OCI-LY1 (cell line): ENCODE data around the gene SUGCT.
"Not testable (repeated sequence)": the region's sequence is repeated elsewhere in the genome, so short reads cannot be mapped to it uniquely, and the experiment has no call there.

Experiments
- H2AFZ ChIP-seq: fragments of 200-600 bp; sonication (generic), shearing (Covaris generic); 2 replicates; pipeline ENCODE4 v1.6.0; 2014; ENCODE audit warnings: antibody characterized with exemption, mild to moderate bottlenecking, low read length
- H3F3A ChIP-seq: fragments of 200-600 bp; sonication (generic), shearing (Covaris generic); 2 replicates; pipeline ENCODE4 v1.6.0; 2014; ENCODE audit warnings: mild to moderate bottlenecking, antibody characterized with exemption, low read length, moderate library complexity; ENCODE audit not compliant: insufficient read depth
- H3K27ac ChIP-seq: fragments of 200-600 bp; sonication (generic); 2 replicates; pipeline ENCODE4 v1.5.1; 2014; ENCODE audit warnings: low read length, mixed run types, mild to moderate bottlenecking, low read depth; ENCODE audit not compliant: poor library complexity, severe bottlenecking
- H3K27me3 ChIP-seq: fragments of 200-600 bp; sonication (generic); 2 replicates; pipeline ENCODE4 v1.6.0; 2014; ENCODE audit warnings: antibody characterized with exemption, mild to moderate bottlenecking, low read length, moderate library complexity; ENCODE audit not compliant: insufficient read depth
- H3K36me3 ChIP-seq: fragments of 200-600 bp; sonication (generic); 2 replicates; pipeline ENCODE4 v1.6.1; 2014; ENCODE audit warnings: mild to moderate bottlenecking, antibody characterized with exemption, low read length, moderate library complexity, mixed read lengths; ENCODE audit not compliant: insufficient read depth
- H3K4me1 ChIP-seq: fragments of 200-600 bp; sonication (generic); 2 replicates; pipeline ENCODE4 v1.5.1; 2014; ENCODE audit warnings: mild to moderate bottlenecking, low read length, moderate library complexity; ENCODE audit not compliant: insufficient read depth, severe bottlenecking
- H3K4me2 ChIP-seq: fragments of 200-600 bp; sonication (generic), shearing (Covaris generic); 2 replicates; pipeline ENCODE4 v1.6.1; 2014; ENCODE audit warnings: low read length
- H3K4me3 ChIP-seq: fragments of 200-600 bp; sonication (generic); 2 replicates; pipeline ENCODE4 v1.5.1; 2014; ENCODE audit warnings: low read length, low read depth, mild to moderate bottlenecking, mixed read lengths; ENCODE audit not compliant: poor library complexity, severe bottlenecking
- H3K79me2 ChIP-seq: fragments of 200-600 bp; shearing (Covaris generic); 2 replicates; pipeline ENCODE4 v1.6.1; 2016; ENCODE audit warnings: mixed run types, low read length, mixed read lengths; ENCODE audit not compliant: insufficient read depth
- H3K9ac ChIP-seq: fragments of 200-600 bp; sonication (generic), shearing (Covaris generic); 2 replicates; pipeline ENCODE4 v1.6.1; 2014; ENCODE audit warnings: mild to moderate bottlenecking, low read length, mixed read lengths
- H3K9me2 ChIP-seq: fragments of 200-600 bp; sonication (generic), shearing (Covaris generic); 2 replicates; pipeline ENCODE4 v1.6.1; 2014; ENCODE audit warnings: low read depth, mild to moderate bottlenecking, low read length, mixed read lengths
- H3K9me3 ChIP-seq: fragments of 200-600 bp; shearing (Covaris generic); 2 replicates; pipeline ENCODE4 v1.6.1; 2014; ENCODE audit warnings: low read length, mixed read lengths
- H4K20me1 ChIP-seq: fragments of 200-600 bp; sonication (generic), shearing (Covaris generic); 2 replicates; pipeline ENCODE4 v1.6.0; 2016; ENCODE audit warnings: mild to moderate bottlenecking, low read length; ENCODE audit not compliant: insufficient read depth
- EZH2 ChIP-seq: fragments of 200-600 bp; sonication (generic), shearing (Covaris generic); IDR thresholded peaks from 2 replicates; pipeline ENCODE4 v1.8.0; 2017; ENCODE audit warnings: borderline replicate concordance, mixed run types, mild to moderate bottlenecking, antibody characterized with exemption, low read length, moderate library complexity, mixed read lengths
- TF ChIP-seq, protein P1 (sequence below): fragments of 200-600 bp; sonication (generic), shearing (Covaris generic); IDR thresholded peaks from 2 replicates; pipeline ENCODE4 v1.5.1; 2017; ENCODE audit warnings: mild to moderate bottlenecking, antibody characterized with exemption, low read length, moderate library complexity, mixed read lengths

The SUGCT gene

DNA sequence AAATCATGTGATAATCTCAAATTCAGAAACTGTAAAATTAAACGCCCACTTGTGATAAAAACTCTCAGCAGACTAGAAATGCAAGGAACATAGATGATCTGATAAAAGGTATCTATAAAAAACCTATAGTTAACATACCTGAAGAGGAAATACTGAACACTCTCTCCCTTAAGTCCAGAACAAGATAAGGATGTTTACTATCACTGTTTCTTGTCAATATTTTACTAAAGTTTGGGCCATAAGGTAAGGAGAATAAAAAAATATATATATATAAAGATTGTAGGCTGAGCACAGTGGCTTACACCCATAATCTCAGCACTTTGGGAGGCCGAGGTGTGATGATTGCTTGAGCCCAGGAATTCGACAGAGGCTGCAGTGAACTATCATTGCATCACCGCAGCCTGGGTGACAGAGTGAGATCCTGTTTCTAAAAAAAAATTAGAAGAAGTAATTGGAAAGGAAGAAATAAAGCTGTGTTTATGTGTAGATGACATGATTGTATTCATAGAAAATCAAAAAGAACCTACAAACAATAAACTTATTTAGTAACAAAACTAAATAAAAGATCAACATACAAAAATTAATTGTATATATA, 28.8 kb upstream of the SUGCT start:
- Histone ChIP-seq H3K27ac (no peak overlapping the region), H3K4me2 (no peak overlapping the region), H3K4me1 (no peaks in the 10 kb centered on the region), H3K9ac (no peak overlapping the region), H3K4me3 (no peak overlapping the region), H3K79me2 (no peaks in the 10 kb centered on the region), H2AFZ (no peak overlapping the region), H4K20me1 (no peaks in the 10 kb centered on the region), H3K36me3 (no peaks in the 10 kb centered on the region), H3K9me3 (no peaks in the 10 kb centered on the region), H3K27me3 (no peaks in the 10 kb centered on the region), H3F3A (no peaks in the 10 kb centered on the region), H3K9me2 (no peaks in the 10 kb centered on the region)
- TF ChIP-seq EZH2: no peak
- TF ChIP-seq, protein P1, sequence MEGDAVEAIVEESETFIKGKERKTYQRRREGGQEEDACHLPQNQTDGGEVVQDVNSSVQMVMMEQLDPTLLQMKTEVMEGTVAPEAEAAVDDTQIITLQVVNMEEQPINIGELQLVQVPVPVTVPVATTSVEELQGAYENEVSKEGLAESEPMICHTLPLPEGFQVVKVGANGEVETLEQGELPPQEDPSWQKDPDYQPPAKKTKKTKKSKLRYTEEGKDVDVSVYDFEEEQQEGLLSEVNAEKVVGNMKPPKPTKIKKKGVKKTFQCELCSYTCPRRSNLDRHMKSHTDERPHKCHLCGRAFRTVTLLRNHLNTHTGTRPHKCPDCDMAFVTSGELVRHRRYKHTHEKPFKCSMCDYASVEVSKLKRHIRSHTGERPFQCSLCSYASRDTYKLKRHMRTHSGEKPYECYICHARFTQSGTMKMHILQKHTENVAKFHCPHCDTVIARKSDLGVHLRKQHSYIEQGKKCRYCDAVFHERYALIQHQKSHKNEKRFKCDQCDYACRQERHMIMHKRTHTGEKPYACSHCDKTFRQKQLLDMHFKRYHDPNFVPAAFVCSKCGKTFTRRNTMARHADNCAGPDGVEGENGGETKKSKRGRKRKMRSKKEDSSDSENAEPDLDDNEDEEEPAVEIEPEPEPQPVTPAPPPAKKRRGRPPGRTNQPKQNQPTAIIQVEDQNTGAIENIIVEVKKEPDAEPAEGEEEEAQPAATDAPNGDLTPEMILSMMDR: no peak

GRCh38 chr7:40115936-40116335, 18.9 kb upstream of the SUGCT start:
- Histone ChIP-seq H3K27me3 (no peaks in the 10 kb centered on the region), H2AFZ (no peak overlapping the region), H3K9me3 (no peaks in the 10 kb centered on the region), H3K9ac (no peak overlapping the region), H3K4me2 (no peak overlapping the region), H3K36me3 (no peaks in the 10 kb centered on the region), H3K9me2 (no peaks in the 10 kb centered on the region), H3K4me3 (no peak overlapping the region), H3K27ac (no peak overlapping the region), H3F3A (no peaks in the 10 kb centered on the region), H3K79me2 (no peaks in the 10 kb centered on the region), H4K20me1 (no peaks in the 10 kb centered on the region), H3K4me1 (no peaks in the 10 kb centered on the region)
- TF ChIP-seq, protein P1: no peak
- no peak for TF ChIP-seq EZH2

DNA sequence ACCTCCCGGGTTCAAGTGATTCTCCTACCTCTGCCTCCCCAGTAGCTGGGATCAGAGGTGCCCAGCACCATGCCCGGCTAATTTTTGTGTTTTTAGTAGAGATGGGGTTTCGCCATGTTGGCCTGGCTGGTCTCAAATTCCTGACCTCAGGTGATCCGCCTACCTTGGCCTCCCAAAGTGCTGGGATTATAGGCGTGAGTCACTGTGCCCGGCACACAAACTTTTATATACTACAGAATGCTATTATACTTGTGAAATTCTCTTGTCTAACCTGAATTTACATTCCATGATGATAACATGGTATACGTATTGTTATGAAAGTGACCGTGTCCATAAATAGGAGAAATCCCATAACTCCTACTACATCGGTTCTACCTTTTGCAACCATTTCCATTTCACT, 17.6 kb upstream of the SUGCT start:
- not testable (repeated sequence) for H3K4me2 ChIP-seq, H4K20me1 ChIP-seq, H3K9me2 ChIP-seq, H3K9me3 ChIP-seq, H2AFZ ChIP-seq, H3F3A ChIP-seq, H3K27me3 ChIP-seq, H3K27ac ChIP-seq, H3K4me3 ChIP-seq, H3K4me1 ChIP-seq, H3K9ac ChIP-seq, H3K79me2 ChIP-seq, H3K36me3 ChIP-seq

DNA sequence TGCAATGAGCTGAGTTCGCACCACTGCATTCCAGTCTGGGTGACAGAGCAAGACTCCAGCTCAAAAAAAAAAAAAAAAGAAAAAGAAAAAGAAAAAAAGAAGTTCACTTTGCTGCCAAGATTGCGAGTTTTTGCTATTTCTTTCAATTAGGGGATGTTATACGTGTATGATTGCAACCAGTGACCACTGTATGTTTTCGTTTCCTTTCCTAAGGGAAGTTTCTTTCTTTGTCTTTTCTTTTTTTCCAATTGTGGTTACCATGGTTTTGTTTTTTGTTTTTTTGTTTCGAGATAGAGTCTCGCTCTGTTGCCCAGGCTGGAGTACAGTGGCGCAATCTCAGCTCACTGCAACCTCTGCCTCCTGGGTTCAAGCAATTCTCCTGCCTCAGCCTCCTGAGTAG, 16.6 kb upstream of the SUGCT start:
- not testable (repeated sequence) for H3K9me3 ChIP-seq, H3F3A ChIP-seq, H3K4me2 ChIP-seq, H3K4me3 ChIP-seq, H4K20me1 ChIP-seq, H3K9me2 ChIP-seq, H3K27me3 ChIP-seq, H2AFZ ChIP-seq, H3K9ac ChIP-seq, H3K4me1 ChIP-seq, H3K79me2 ChIP-seq, H3K36me3 ChIP-seq, H3K27ac ChIP-seq
